Suprapubic skin (tissue), 4 donors: ENCODE measurements around the gene NAT14.

Experiments used
- CTCF ChIP-seq, 2 donors: fragments of 200-600 bp in 1 of 2; fragments of 450-650 bp in 1 of 2; sonication (generic) in 1 of 2; IDR thresholded peaks; one replicate each; pipeline ENCODE4 v1.5.1; 2016 to 2019; ENCODE audit warnings: antibody characterized with exemption in 2 of 2, mild to moderate bottlenecking in 1 of 2, moderate library complexity in 1 of 2
- EP300 ChIP-seq: sonication (generic); formaldehyde crosslinking; IDR thresholded peaks from one replicate; pipeline ENCODE4 v1.6.1; 2017; ENCODE audit warnings: antibody characterized with exemption
- POLR2AphosphoS5 ChIP-seq, 3 donors: sonication (generic); formaldehyde crosslinking; IDR thresholded peaks; one replicate each; pipeline ENCODE4 v1.6.1; 2017; ENCODE audit warnings: antibody characterized with exemption in 3 of 3

GRCh38 chr19:55527197-55528029 lies 42.4 kb downstream of the NAT14 start:
- TF ChIP-seq POLR2AphosphoS5 (IDR thresholded peaks at IDR 0.05) (no peak), CTCF (IDR thresholded peaks at IDR 0.05) (no peak), EP300 (no peak)
